ENCODE results near the gene AUNIP.

Gene AUNIP

GRCh38 chr1:25786887-25787759, 72.1 kb downstream of the AUNIP start:
- DNase-seq, result no peak

- DNase-seq, result no peak
Observed at GRCh38 chr1:25785333-25786067, 73.8 kb downstream of the AUNIP start.

- DNase-seq, result no peak
Observed at GRCh38 chr1:25784575-25785051, 74.6 kb downstream of the AUNIP start.

All from NCI-H774 (cell line).